Stomach (tissue), 4 donors: ENCODE data around the gene SIRT2.

ENCODE experiments used
- EP300 ChIP-seq: sonication (generic); formaldehyde crosslinking; IDR thresholded peaks from one replicate; pipeline ENCODE4 v1.6.1; 2017; ENCODE audit warnings: antibody characterized with exemption
- POLR2A ChIP-seq, 4 donors: fragments of 450-650 bp; IDR thresholded peaks; one replicate each; pipeline ENCODE4 v1.6.1; 2016; ENCODE audit warnings: antibody characterized with exemption in 4 of 4, control low read depth in 2 of 4, mild to moderate bottlenecking in 1 of 4, moderate library complexity in 1 of 4
- POLR2AphosphoS5 ChIP-seq, 3 donors: sonication (generic); formaldehyde crosslinking; IDR thresholded peaks; one replicate each; pipeline ENCODE4 v1.6.1; 2016; ENCODE audit warnings: antibody characterized with exemption in 3 of 3
- TF ChIP-seq, protein P1 (sequence below), 7 experiments: fragments of 450-650 bp in 4 of 7; fragments of 200-600 bp in 3 of 7; sonication (generic) in 3 of 7; IDR thresholded peaks; one replicate each; pipeline ENCODE4 v1.5.1; 2016 to 2019; ENCODE audit warnings: antibody characterized with exemption in 7 of 7, control low read depth in 2 of 7, mild to moderate bottlenecking in 1 of 7

DNA sequence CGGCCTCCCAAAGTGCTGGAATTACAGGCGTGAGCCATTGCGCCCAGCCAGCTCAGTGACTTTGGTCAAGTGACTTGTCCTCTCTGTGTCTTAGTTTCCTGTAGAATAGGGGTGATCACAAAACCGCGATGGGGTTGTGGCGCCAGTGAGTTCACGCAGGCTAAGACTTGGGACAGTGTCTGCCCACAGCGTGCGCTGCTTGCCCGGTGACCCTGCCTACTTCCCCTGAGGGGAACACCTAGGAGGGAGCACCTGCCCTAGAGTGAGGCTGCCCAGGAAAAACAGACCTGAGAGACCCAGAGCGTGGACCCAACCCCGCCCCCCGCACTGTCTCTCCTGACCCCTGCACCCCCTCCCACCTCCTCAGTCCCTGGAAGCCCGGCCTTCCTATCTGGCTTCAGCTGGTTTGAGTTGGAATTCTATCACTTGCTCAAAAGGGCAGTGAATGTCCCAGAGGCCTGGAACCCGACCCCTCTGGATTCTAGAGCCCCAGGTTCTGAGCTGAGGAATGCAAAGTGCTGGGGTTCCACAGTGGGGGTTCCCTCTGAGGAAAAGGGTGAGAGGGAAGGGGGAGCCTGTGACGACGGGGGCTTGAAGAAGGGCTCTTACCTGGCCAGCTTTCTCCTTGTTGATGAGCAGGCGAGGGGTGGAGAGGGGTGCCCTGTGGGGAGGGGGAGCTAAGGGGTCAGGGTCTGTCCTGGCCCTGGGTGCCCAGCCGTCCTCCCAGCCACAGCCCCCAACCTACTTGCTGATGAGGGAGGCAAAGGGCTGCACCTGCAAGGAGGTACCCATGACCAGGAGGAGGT is 19.1 kb downstream of the SIRT2 start:
- TF ChIP-seq, protein P1, sequence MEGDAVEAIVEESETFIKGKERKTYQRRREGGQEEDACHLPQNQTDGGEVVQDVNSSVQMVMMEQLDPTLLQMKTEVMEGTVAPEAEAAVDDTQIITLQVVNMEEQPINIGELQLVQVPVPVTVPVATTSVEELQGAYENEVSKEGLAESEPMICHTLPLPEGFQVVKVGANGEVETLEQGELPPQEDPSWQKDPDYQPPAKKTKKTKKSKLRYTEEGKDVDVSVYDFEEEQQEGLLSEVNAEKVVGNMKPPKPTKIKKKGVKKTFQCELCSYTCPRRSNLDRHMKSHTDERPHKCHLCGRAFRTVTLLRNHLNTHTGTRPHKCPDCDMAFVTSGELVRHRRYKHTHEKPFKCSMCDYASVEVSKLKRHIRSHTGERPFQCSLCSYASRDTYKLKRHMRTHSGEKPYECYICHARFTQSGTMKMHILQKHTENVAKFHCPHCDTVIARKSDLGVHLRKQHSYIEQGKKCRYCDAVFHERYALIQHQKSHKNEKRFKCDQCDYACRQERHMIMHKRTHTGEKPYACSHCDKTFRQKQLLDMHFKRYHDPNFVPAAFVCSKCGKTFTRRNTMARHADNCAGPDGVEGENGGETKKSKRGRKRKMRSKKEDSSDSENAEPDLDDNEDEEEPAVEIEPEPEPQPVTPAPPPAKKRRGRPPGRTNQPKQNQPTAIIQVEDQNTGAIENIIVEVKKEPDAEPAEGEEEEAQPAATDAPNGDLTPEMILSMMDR (IDR thresholded peaks at IDR 0.05): no peak
- TF ChIP-seq POLR2AphosphoS5 (IDR thresholded peaks at IDR 0.05) (no peak), EP300 (no peak), POLR2A (IDR thresholded peaks at IDR 0.05) (no peak)
